GM10266 (cell line): Measurements from ENCODE around the gene LYPD1.

Source experiments
- DNase-seq: peaks from one replicate; pipeline ENCODE4 v3.0.0; 2012; ENCODE audit errors: extremely low spot score
- TF ChIP-seq, protein P1 (sequence below): IDR thresholded peaks from 2 replicates; pipeline ENCODE4 v1.5.1; 2012; ENCODE audit warnings: mild to moderate bottlenecking, low read depth; ENCODE audit not compliant: control insufficient read depth, insufficient read depth; ENCODE audit errors: missing control alignments

The LYPD1 gene

DNA sequence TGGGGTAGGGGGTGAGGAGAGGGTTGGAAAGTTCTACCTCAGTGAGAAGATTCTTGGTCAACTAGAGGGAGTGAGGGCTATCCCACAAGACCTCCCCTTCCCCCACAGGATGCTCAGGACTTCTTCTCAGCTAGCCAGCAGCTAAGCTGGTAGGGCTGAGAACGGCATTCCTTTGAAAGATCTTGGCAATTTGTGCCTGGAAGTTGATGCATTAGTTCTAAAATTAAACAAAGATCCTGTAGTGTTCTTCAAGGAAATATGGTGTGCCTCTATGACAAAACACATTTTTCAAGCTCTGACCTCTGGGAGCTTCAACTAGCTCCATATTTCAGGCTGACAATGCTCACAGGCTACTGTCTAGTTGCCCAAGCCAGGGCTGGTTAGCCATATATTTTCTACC is 2.3 kb downstream of the LYPD1 start:
- DNase-seq: no peak
- TF ChIP-seq, protein P1, sequence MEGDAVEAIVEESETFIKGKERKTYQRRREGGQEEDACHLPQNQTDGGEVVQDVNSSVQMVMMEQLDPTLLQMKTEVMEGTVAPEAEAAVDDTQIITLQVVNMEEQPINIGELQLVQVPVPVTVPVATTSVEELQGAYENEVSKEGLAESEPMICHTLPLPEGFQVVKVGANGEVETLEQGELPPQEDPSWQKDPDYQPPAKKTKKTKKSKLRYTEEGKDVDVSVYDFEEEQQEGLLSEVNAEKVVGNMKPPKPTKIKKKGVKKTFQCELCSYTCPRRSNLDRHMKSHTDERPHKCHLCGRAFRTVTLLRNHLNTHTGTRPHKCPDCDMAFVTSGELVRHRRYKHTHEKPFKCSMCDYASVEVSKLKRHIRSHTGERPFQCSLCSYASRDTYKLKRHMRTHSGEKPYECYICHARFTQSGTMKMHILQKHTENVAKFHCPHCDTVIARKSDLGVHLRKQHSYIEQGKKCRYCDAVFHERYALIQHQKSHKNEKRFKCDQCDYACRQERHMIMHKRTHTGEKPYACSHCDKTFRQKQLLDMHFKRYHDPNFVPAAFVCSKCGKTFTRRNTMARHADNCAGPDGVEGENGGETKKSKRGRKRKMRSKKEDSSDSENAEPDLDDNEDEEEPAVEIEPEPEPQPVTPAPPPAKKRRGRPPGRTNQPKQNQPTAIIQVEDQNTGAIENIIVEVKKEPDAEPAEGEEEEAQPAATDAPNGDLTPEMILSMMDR: no peak

DNA sequence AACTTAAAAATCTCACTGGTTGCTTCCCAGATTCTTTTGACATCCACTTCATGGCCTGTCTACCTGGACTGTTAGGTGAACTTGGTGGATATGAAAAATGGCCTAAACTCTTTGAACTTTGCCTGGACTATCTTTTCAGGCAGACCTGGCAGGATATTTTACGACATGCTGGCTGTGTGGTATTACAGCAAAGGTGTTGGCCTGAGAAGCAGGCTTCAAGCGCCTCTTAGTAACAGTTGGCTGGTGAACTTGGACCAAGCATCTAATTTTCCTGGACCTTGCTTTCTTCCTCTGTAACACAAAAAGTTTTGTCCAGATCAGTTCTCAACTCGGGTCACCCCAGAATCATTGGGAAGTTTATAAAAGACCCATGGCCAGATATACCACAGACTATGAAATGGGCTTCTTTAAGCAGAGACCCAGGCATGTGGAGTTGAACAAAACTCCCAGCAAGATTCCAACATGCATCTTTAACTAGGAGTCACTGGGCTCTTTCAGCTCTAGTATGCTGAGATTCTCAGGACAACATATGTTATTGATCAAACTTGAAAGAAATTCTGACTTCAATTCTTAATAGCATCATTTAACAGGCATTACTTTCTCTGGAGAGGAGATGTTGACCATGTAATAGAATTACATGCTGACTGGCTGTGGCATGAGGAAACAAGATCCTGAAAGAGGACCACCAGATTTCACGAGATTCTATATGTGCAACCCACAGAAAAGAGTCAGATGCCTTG is 4.4 kb downstream of the LYPD1 start:
- TF ChIP-seq, protein P1: no peak
- DNase-seq: no peak

- DNase-seq: no peak
- TF ChIP-seq, protein P1: no peak
Measured at GRCh38 chr2:132664096-132664495, 5.9 kb downstream of the LYPD1 start.

DNA sequence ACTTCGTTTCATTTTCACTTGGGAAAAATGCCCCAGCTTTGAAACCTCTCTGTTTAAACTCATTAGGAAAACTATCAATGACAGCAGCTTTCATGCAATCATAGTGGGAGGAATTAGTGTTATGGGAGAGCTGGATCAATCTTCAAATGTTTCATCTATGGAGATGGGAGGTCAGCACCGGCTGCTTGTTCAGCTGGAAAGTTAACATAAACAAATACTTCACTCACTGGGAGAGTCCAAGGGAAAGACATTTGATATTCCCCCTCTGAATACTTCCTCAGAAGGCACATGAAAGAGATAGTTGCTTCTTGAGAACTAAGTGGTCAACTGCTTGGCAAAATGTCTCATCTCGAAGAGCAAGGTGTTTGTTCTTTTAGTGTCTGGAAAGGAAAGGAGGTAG is 7.3 kb downstream of the LYPD1 start:
- TF ChIP-seq, protein P1: no peak
- no peak for DNase-seq

DNA sequence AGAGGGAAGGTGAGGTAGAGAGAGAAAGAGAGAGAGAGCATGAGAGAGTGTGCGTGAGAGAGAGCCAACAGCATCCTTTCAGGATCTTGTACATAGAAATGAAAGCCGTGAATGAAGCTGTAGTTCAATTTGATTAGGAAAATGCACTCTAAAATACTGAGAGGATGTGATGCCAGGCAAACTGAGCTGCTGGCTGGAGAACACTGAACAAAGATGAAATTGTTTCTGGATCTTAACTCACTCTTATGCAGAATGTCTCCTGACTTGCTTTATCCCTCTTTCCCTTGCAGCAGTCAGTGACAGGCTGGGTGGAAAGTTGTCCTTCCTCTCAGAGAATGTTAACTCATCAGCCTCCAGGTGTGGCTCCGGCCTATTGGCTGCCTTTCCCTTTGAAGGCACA is 10.7 kb downstream of the LYPD1 start:
- no peak for DNase-seq
- TF ChIP-seq, protein P1: no peak

GRCh38 chr2:132656266-132656975 is 13.6 kb downstream of the LYPD1 start:
- no peak for DNase-seq
- TF ChIP-seq, protein P1: no peak

DNA sequence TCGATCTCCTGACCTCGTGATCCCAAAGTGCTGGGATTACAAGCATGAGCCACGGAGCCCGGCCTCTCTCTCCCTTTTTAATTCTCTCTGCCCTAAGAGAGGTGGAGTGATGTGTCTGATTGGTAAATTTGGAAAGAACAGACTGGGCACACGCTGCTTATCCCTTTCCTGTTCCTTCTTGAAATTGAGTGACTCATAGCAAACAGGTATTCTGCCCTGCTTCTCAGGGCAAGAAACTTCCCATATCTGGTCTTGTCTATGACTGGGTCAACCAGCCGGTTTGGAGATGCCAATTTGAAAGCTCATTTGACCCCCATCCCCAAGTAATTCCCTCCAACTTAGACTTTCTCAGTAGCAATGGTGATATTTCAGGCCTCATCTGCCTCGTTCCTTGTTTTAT is 15.0 kb downstream of the LYPD1 start:
- DNase-seq: no peak
- TF ChIP-seq, protein P1: no peak
